RWPE2 (cell line): ENCODE measurements around the gene GTSF1L.

ENCODE experiments used
- ATAC-seq: fragments of 200-7000 bp; cut with Tn5 transposase; 3 replicates; pipeline ENCODE4 v1.9.1; 2021; ENCODE audit warnings: low read depth
- DNase-seq: peaks from one replicate; pipeline ENCODE4 v3.0.0-alpha.2; 2020; ENCODE audit warnings: low spot score
- H3K27ac ChIP-seq: fragments of 450-650 bp; 2 replicates; pipeline ENCODE4 v1.5.1; 2017; ENCODE audit warnings: mild to moderate bottlenecking; ENCODE audit not compliant: poor library complexity, severe bottlenecking
- H3K27me3 ChIP-seq: fragments of 250-450 bp; sonication (Bioruptor Pico); 2 replicates; pipeline ENCODE4 v1.5.1; 2021; ENCODE audit warnings: mild to moderate bottlenecking, moderate library complexity; ENCODE audit not compliant: insufficient read depth, poor library complexity, severe bottlenecking
- H3K36me3 ChIP-seq: fragments of 250-450 bp; sonication (Bioruptor Pico); 2 replicates; pipeline ENCODE4 v1.5.1; 2020; ENCODE audit warnings: low read depth, mild to moderate bottlenecking, moderate library complexity
- H3K4me1 ChIP-seq: fragments of 250-450 bp; sonication (Bioruptor Pico); 2 replicates; pipeline ENCODE4 v1.5.1; 2021; ENCODE audit warnings: mild to moderate bottlenecking, moderate library complexity; ENCODE audit not compliant: insufficient read depth, poor library complexity, severe bottlenecking
- H3K4me3 ChIP-seq: fragments of 250-450 bp; sonication (Bioruptor Pico); 2 replicates; pipeline ENCODE4 v1.5.1; 2021; ENCODE audit warnings: mild to moderate bottlenecking, moderate library complexity; ENCODE audit not compliant: severe bottlenecking
- H3K9me3 ChIP-seq: fragments of 250-450 bp; sonication (Bioruptor Pico); 2 replicates; pipeline ENCODE4 v1.5.1; 2021; ENCODE audit warnings: mild to moderate bottlenecking, moderate library complexity; ENCODE audit not compliant: severe bottlenecking
- CTCF ChIP-seq: fragments of 450-650 bp; IDR thresholded peaks from one replicate; pipeline ENCODE4 v1.5.1; 2017; ENCODE audit warnings: mild to moderate bottlenecking, moderate library complexity; ENCODE audit not compliant: poor library complexity, severe bottlenecking

The GTSF1L gene

GRCh38 chr20:43720007-43720406 is 6.8 kb downstream of the GTSF1L start:
- ATAC-seq, result no peak
- H3K4me1 ChIP-seq, result no peaks in the 10 kb centered on the region
- H3K4me3 ChIP-seq, result no peak overlapping the region
- H3K27ac ChIP-seq, result no peak overlapping the region
- H3K36me3 ChIP-seq, result peaks cover 6% of the 10 kb centered on the region; the same call in 1 of the 2 replicates
- no peak for TF ChIP-seq CTCF
- no peak for DNase-seq
- H3K9me3 ChIP-seq, result no peaks in the 10 kb centered on the region
- no peaks in the 10 kb centered on the region for H3K27me3 ChIP-seq

- no peak overlapping the region for H3K27ac ChIP-seq
- no peak overlapping the region for H3K4me3 ChIP-seq
- no peak for TF ChIP-seq CTCF
- no peaks in the 10 kb centered on the region for H3K9me3 ChIP-seq
- no peaks in the 10 kb centered on the region for H3K27me3 ChIP-seq
- DNase-seq (no peak), ATAC-seq (peak; percentile 2; the same call in 1 of the 3 replicates)
- H3K36me3 ChIP-seq, result peaks cover 28% of the 10 kb centered on the region
- no peaks in the 10 kb centered on the region for H3K4me1 ChIP-seq
Observed at GRCh38 chr20:43717616-43717995, 9.2 kb downstream of the GTSF1L start.

- no peak for DNase-seq
- H3K4me3 ChIP-seq, result no peak overlapping the region
- ATAC-seq, result no peak
- no peaks in the 10 kb centered on the region for H3K9me3 ChIP-seq
- peaks cover 34% of the 10 kb centered on the region for H3K36me3 ChIP-seq
- no peak for TF ChIP-seq CTCF
- no peak overlapping the region for H3K27ac ChIP-seq
- H3K27me3 ChIP-seq, result no peaks in the 10 kb centered on the region
- no peaks in the 10 kb centered on the region for H3K4me1 ChIP-seq
Observed at GRCh38 chr20:43716757-43717615, 9.8 kb downstream of the GTSF1L start.

- H3K27me3 ChIP-seq, result no peaks in the 10 kb centered on the region
- peaks cover 41% of the 10 kb centered on the region for H3K36me3 ChIP-seq
- no peak overlapping the region for H3K27ac ChIP-seq
- no peak overlapping the region for H3K4me3 ChIP-seq
- TF ChIP-seq CTCF, result no peak
- ATAC-seq (no peak), DNase-seq (no peak)
- no peaks in the 10 kb centered on the region for H3K9me3 ChIP-seq
- H3K4me1 ChIP-seq, result no peaks in the 10 kb centered on the region
Observed at GRCh38 chr20:43716123-43716522, 10.7 kb downstream of the GTSF1L start.

- Histone ChIP-seq H3K27me3 (no peaks in the 10 kb centered on the region), H3K36me3 (peaks cover 48% of the 10 kb centered on the region), H3K4me1 (no peaks in the 10 kb centered on the region), H3K27ac (no peak overlapping the region), H3K4me3 (no peak overlapping the region), H3K9me3 (no peaks in the 10 kb centered on the region)
- no peak for DNase-seq
- ATAC-seq, result no peak
- TF ChIP-seq CTCF, result no peak
Observed at GRCh38 chr20:43715511-43715910, 11.3 kb downstream of the GTSF1L start.
